Activated naive CD4-positive, alpha-beta T cell treated with anti-CD3 and anti-CD28 coated beads, Interleukin-2, amount 10 ng/mL, durations not matched to agents 5 hours and 36 hours (primary cell): ENCODE measurements around the gene COMMD6. TPM values are rescaled to one million over a fixed set of nuclear protein-coding genes. Genes with fewer than 3 reads are reported as not detected.

ENCODE experiments used
- total RNA-seq, 2 experiments: library from RNA; stranded (reverse); gene quantifications; one replicate each; pipeline ENCODE4 v1.2.3, GENCODE V29; 2021

Gene COMMD6
- total RNA-seq = 100 to 1,000 TPM; 178 to 188 TPM

DNA sequence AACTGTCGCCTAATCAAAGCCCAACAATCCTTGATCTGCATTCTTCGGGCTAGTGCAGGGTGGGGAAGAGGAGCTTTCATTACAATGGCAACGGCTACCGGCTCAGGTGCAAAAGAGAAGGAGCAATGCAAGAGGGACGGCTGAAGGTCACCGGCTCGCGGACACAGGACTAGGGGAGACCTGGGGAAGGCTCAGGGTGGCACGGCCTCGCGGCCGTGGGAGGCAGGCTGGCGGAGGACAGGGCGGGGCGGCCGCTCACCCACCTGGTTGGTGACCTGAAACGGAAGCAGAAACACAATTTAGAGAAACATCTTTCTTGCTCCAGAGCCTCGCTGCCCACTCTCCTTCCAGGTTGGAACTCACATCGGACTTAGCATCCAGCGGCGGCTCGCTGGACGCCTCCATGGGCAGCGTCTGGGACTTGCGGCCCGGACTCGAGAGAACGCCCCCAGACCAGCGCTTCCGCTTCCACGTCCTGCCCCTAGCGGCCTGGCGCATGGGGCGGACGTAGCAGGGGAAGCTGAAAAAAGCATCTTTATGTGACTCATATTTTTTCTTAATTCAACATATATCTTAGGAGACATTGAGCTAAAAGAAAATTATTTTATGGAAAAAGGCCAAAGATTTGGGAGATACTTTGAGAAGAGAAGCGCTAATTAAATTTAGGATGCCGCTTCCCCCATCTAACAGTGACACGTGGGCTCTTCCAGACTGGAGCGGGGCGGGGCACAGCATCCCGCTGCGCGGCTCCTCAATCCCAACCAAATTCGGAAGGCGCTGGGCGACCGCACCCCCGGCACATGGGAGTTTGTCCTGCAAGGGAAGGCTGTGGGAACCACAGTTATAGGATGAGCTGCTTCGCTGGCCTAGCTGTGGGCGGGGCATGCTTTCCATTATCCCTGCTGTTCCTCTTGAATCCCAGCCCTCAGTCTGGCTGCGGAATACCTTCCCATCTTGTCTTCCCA, at the start of gene COMMD6:
Gene COMMD6 (minus strand): TSS at position 441 of the 965 bp plus-strand sequence. CDS start 36 bp downstream, at position 405.

GRCh38 chr13:75549262-75550158, 11.9 kb upstream of the COMMD6 start, which contains the start of gene UCHL3:
Gene UCHL3, plus strand, starts transcription at chr13:75549791. Its CDS starts 30 bp downstream, at chr13:75549821.

GRCh38 chr13:75482070-75482819, 55.4 kb downstream of the COMMD6 start, which contains the start of gene TBC1D4:
Gene TBC1D4, minus strand, starts transcription at chr13:75482169. Its CDS starts 402 bp downstream, at chr13:75481767.

Other genes starting within 250 kb of the COMMD6 start
- 10 to 100 TPM; 22.9 to 33.3 TPM for gene TBC1D4, start 55.7 kb downstream of the COMMD6 start, total RNA-seq
- gene UCHL3, start 11.9 kb upstream of the COMMD6 start, total RNA-seq = 10 to 100 TPM; 32.5 to 37.7 TPM
- gene LMO7, start 98.5 kb upstream of the COMMD6 start, total RNA-seq = 10 to 100 TPM; 27.9 to 30.8 TPM